HG02970 (cell line): ENCODE data around the gene C20orf144.
"Not testable (repeated sequence)": the region's sequence is repeated elsewhere in the genome, so short reads cannot be mapped to it uniquely, and the experiment has no call there.

ENCODE experiments used
- ATAC-seq: cut with Tn5 transposase; IDR thresholded peaks from one replicate; pipeline ENCODE4 v1.9.1; 2021; ENCODE audit warnings: mild to moderate bottlenecking, moderate library complexity, moderate number of reproducible peaks; ENCODE audit not compliant: unreplicated experiment, low FRiP score

C20orf144 gene

GRCh38 chr20:33693289-33693688, 31.2 kb downstream of the C20orf144 start:
- no peak for ATAC-seq

DNA sequence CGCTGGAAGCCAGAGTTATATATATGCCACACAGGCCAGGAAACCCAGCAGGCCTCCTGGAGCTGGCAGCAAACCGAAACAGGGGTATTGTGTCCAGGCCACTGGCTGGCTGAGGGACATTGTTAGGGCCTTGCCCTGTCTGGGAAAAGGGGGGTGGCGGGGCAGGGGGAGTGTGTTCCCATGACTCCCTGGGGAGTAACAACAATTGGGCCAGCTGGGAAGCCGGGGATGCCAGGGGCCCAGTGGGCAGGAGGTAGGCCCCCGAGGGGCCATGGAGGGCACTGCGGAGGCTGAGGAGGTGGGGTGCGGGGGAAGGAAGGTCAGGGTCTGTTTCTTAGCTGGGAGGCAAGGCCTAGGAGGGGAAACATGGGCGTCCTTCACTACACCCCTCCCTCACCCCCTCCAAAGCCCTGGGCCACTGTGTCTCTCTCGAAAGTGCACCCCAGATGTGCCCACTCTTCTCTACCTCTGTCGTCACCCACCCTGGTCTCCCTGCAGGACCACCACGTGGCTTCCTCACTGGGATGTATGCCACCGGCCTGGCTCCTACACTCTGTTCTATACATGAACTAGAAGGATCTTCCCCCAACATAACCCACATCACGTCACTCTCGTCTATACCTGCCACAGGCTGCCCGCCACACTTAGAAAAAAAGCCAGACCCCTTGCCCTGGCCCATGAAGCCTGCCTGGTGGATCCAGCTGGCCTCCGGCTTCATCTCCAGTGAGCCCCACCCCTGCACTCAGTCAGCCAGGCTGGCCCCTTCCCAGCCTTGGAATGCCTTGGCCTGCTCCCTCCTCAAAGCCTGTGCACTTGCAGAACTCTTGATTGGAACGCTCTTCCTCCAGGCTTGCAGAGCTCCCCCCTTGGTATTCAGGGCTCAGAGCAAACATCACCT, 31.9 kb downstream of the C20orf144 start:
- no peak for ATAC-seq

DNA sequence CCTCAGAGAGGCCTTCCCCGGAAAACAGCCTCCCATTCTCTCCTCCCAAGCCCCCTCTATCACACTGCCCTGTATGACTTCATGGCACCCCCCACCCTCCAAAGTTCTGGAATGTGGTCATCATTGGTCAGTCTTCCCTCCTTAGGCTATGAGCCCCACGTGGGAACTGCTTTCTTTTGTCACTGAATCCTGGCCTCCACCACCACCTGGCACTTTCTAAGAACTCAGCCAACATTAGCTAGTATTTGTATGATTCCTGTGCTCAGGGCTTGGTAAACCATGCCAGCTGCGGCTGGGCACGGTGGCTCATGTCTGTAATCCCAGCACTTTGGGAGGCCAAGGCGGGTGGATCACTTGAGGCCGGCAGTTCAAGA, 32.5 kb downstream of the C20orf144 start:
- ATAC-seq, result no peak

GRCh38 chr20:33696448-33696847, 34.3 kb downstream of the C20orf144 start:
- ATAC-seq, result no peak

GRCh38 chr20:33697129-33697528, 35.0 kb downstream of the C20orf144 start:
- ATAC-seq, result no peak

- ATAC-seq, result not testable (repeated sequence)
Measured at GRCh38 chr20:33698966-33699365, 36.8 kb downstream of the C20orf144 start.

DNA sequence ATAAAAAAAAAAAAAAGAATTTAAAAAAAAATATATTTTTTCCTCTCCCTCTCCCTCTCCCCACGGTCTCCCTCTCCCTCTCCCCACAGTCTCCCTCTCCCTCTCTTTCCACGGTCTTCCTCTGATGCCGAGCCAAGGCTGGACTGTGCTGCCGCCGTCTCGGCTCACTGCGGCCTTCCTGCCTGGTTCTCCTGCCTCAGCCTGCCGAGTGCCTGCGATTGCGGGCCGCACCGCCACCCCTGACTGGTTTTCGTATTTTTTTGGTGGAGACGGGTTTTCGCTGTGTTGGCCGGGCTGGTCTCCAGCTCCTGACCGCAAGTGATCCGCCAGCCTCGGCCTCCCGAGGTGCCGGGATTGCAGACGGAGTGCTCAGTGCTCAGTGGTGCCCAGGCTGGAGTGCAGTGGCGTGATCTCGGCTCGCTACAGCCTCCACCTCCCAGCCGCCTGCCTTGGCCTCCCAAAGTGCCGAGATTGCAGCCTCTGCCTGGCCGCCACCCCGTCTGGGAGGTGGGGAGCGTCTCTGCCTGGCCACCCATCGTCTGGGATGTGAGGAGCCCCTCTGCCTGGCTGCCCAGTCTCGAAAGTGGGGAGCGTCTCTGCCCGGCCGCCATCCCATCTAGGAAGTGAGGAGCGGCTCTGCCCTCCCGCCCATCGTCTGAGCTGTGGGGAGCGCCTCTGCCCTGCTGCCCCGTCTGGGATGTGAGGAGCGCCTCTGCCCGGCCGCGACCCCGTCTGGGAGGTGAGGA, 38.7 kb downstream of the C20orf144 start:
- not testable (repeated sequence) for ATAC-seq

DNA sequence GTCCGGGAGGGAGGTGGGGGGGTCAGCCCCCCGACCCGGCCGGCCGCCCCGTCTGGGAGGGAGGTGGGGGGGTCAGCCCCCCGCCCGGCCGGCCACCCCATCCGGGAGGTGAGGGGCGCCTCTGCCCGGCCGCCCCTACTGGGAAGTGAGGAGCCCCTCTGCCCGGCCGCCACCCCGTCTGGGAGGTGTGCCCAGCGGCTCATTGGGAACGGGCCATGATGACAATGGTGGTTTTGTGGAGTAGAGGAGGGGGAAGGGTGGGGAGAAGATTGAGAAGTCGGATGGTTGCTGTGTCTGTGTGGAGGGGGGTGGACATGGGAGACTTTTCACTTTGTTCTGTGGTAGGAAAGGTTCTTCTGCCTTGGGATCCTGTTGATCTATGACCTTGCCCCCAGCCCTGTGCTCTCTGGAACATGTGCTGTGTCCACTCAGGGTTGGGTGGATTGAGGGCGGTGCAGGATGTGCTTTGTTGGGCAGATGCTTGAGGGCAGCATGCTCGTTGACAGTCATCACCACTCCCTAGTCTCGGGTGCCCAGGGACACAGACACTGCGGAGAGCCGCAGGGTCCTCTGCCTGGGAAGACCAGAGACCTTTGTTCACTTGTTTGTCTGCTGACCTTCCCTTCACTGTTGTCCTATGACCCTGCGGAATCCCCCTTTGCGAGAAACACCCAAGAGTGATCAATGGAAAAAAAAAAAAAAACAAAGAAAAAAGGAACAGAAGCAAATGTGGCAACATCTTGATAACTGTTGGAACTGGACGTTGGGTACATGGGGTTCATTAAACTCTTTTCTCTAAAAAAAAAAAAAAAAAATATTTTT, 39.7 kb downstream of the C20orf144 start:
- no peak for ATAC-seq

GRCh38 chr20:33702861-33703260, 40.7 kb downstream of the C20orf144 start:
- ATAC-seq, result no peak

DNA sequence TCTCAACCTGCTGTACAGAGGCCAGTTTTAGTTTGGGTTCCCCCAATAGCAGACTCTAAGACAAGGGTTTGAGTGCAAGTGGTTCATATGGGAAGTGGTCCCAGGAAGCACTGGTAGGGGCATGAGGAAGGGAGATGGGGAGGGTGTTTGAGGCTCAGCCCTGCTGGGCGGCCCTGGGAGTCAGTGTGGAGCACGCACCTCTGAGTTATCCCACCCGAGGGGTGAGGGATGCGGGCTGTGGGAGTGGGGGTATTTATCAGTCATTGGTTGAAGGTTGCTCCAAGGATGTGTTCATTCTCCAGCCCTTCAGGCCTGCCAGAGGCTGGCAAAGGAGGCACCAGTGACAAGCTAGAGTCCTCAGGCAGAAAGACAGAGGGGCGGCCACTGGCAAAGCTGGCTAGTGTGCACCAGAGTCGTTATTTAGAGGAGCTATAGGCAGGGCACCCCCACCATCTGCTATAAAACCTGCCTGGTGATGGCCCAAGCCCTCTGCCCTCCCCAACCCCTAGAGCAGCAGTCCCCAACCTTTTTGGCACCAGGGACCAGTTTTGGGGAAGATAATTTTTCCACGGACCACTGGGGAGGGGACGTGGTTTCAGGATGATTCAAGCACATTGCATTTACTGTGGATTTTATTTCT, 41.5 kb downstream of the C20orf144 start:
- no peak for ATAC-seq

DNA sequence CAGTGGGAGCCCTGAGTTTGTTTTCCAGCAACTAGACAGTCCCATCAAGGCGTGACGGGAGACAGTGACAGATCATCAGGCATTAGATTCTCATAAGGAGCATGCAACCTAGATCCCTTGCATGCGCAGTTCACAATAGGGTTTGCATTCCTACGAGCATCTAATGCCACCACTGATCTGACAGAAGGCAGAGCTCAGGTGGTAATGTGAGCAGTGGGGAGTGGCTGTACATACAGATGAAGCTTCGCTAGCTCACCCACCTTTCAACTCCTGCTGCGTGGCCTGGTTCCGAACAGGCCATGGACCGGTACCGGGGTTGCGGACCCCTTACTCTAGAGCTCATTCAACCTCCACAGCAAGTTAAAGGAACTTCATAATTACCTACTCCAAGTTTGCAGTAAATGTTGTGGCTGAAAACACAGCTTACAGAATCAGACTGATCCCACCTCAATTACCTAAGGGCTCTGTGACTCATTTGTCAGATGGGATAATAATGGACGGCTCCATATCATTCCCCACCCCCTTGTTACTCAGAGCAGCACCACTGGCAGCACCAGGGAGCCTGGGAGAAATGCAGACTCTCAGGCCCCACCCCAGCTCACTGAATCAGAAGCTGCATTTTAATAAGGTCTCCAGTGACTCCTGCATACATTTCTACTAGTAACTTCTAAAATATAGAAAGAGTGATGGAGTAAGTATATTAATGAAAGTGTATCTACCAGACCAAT, 42.2 kb downstream of the C20orf144 start:
- ATAC-seq, result no peak

DNA sequence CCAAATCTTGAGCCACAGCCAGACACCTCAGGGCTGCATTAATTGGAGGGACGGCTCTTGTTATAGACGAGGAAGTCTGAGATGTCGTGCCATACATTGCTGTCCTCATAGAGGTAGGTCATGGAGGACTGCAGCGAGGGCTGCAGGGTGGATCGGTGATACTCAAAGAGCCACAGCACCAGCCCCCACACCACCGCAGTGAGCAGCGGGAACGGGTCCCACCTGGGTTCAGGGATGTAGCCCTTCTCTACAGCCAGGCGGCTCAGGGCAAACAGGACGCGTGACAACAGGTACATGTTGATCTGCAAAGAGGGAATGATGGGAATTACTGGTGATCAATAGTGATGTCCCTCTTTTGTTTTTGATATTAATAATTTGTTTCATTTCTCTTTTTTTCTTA, 45.5 kb downstream of the C20orf144 start:
- no peak for ATAC-seq

DNA sequence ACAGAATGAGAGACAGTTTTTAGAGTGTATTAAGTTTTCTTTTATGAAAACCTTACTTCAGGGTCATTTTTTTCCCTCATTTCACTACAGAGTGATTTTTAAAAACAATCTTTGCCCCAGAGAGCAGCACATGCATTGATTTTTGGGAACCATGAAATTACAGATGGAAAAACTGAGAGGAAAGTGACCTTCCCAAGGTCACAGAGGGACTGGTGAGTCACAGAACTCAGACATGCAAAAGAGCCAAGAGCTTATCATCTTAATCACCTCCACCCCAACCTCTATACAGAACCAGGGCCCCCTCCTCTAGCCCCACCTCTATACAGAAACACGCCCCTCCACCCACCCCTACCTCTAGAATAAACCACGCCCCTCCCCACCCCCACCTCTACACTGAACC, 47.3 kb downstream of the C20orf144 start:
- no peak for ATAC-seq

GRCh38 chr20:33709905-33710541, 47.9 kb downstream of the C20orf144 start:
- no peak for ATAC-seq

DNA sequence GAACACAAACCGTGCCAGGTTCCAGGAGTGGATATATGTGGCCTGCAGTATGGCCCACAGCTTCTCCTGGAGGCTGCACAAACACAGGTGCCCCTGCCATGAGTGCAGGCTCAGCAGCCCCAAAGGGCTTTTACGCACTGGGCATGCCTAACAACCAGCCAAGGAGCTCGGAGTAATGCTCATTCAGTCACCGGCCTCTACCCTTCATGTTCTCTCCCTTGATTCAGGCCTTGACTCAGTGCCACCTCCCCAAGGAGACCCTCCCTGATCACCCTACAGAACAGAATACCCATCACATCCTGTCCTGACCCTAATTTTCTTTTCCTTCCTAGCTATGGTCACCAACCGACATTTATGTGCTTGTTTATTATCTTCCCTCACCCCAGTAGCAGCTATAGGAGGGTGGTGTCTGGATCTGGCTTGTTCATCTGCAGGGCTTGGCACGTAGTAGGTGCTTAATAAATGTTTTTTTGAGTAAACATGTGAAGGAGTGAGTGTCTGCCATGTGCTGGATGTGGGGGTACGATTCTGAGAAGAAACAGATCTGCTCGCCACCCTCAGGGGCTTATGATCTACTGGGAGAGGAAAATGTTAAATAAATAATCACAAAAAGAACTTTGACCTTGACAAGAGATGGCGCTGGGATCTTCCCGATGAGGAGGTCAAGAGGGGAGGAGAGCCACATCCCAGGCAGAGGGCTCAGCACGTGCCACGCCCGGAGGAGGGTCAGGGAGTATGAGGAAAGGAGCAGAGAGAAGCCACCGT, 48.7 kb downstream of the C20orf144 start:
- no peak for ATAC-seq

- no peak for ATAC-seq
Measured at GRCh38 chr20:33711446-33711738, 49.3 kb downstream of the C20orf144 start.
